PC-3 (cell line): ENCODE data around the gene APELA. TPM values are rescaled to one million over a fixed set of nuclear protein-coding genes. Genes with fewer than 3 reads are reported as not detected.

Experiments
- ATAC-seq: fragments of 200-7000 bp; cut with Tn5 transposase; 2 replicates; pipeline ENCODE4 v1.9.1; 2020; ENCODE audit warnings: mild to moderate bottlenecking, moderate library complexity
- Bru-seq: library from RNA; stranded (reverse); fragments of 400-500 nt; gene quantifications from one replicate; lab custom pipeline; 2021; lab: Mats Ljungman, UMichigan
- BruChase-seq, 2 experiments: library from RNA; stranded (reverse); fragments of 400-500 nt; gene quantifications; one replicate each; lab custom pipeline; 2021; lab: Mats Ljungman, UMichigan
- BruUV-seq: library from RNA; stranded (reverse); fragments of 400-500 nt; replicated peaks from 2 replicates; lab custom pipeline; 2021; lab: Mats Ljungman, UMichigan
- CTCF ChIA-PET: fragments of 300-600 bp; sonication (Branson Sonifier 250); formaldehyde crosslinking; loops from one replicate; lab custom pipeline; 2022; ENCODE audit warnings: antibody characterized with exemption; lab: Charles Lee
- POLR2A ChIA-PET: fragments of 300-600 bp; sonication (Branson Sonifier 250); formaldehyde crosslinking; loops from one replicate; lab custom pipeline; 2022; ENCODE audit warnings: antibody characterized with exemption; ENCODE audit not compliant: unreplicated experiment; lab: Charles Lee
- DNase-seq: peaks from one replicate; pipeline ENCODE4 v3.0.0-alpha.2; 2015
- H2AFZ ChIP-seq: fragments of 300-600 bp; sonication (generic); 2 replicates; pipeline ENCODE4 v1.6.0; 2016; ENCODE audit warnings: antibody characterized with exemption, low read length
- H3F3A ChIP-seq: fragments of 300-600 bp; sonication (generic); one replicate; pipeline ENCODE4 v1.6.0; 2017; ENCODE audit warnings: antibody characterized with exemption, low read length, control low read depth, mild to moderate bottlenecking; ENCODE audit not compliant: unreplicated experiment
- H3K27ac ChIP-seq: fragments of 300-600 bp; sonication (generic); 2 replicates; pipeline ENCODE4 v1.5.1; 2016; ENCODE audit warnings: mild to moderate bottlenecking, low read length
- H3K27me3 ChIP-seq: fragments of 300-600 bp; sonication (generic); 2 replicates; pipeline ENCODE4 v1.6.1; 2016; ENCODE audit warnings: low read length, mixed read lengths
- H3K36me3 ChIP-seq: fragments of 300-600 bp; sonication (generic); 2 replicates; pipeline ENCODE4 v1.6.1; 2016; ENCODE audit warnings: low read depth, mixed run types, low read length, mixed read lengths
- H3K4me1 ChIP-seq: fragments of 300-600 bp; sonication (generic); 2 replicates; pipeline ENCODE4 v1.5.1; 2016; ENCODE audit warnings: low read length; ENCODE audit not compliant: insufficient read depth
- H3K4me2 ChIP-seq: fragments of 300-600 bp; sonication (generic); 2 replicates; pipeline ENCODE4 v1.6.0; 2016; ENCODE audit warnings: low read length
- H3K4me3 ChIP-seq: fragments of 300-600 bp; sonication (generic); 2 replicates; pipeline ENCODE4 v1.5.1; 2016; ENCODE audit warnings: mild to moderate bottlenecking, low read length, mixed read lengths
- H3K79me2 ChIP-seq: fragments of 300-600 bp; sonication (generic); 2 replicates; pipeline ENCODE4 v1.6.1; 2017; ENCODE audit warnings: low read length, mixed read lengths
- H3K9ac ChIP-seq: fragments of 300-600 bp; sonication (generic); 2 replicates; pipeline ENCODE4 v1.6.0; 2016; ENCODE audit warnings: mild to moderate bottlenecking, low read length
- H3K9me2 ChIP-seq: fragments of 300-600 bp; sonication (generic); replicated peaks from 2 replicates; pipeline ENCODE4 v1.6.1; 2016; ENCODE audit warnings: mixed run types, low read length, mixed read lengths
- H3K9me3 ChIP-seq: fragments of 300-600 bp; sonication (generic); 2 replicates; pipeline ENCODE4 v1.6.1; 2016; ENCODE audit warnings: low read length, mixed read lengths
- H4K20me1 ChIP-seq: fragments of 300-600 bp; sonication (generic); 2 replicates; pipeline ENCODE4 v1.6.1; 2016; ENCODE audit warnings: low read length, mixed read lengths
- EZH2 ChIP-seq: fragments of 300-600 bp; sonication (generic); IDR thresholded peaks from one replicate; pipeline ENCODE4 v1.6.1; 2017; ENCODE audit warnings: antibody characterized with exemption, mild to moderate bottlenecking, low read length; ENCODE audit not compliant: unreplicated experiment
- EZH2phosphoT487 ChIP-seq: fragments of 300-600 bp; sonication (generic); IDR thresholded peaks from 2 replicates; pipeline ENCODE4 v1.6.1; 2018; ENCODE audit warnings: mild to moderate bottlenecking, antibody characterized with exemption, low read length, borderline replicate concordance
- intact Hi-C: fragments of 100-400 bp; cut with micrococcal nuclease; formaldehyde crosslinking; loops from 2 replicates; pipeline ENCODE4 v1.9.0; 2023
- long read RNA-seq: library from polyadenylated mRNA; unstranded; transcript quantifications from one replicate; pipeline ENCODE4 v2.0.0, GENCODE V29; 2021; ENCODE audit not compliant: unreplicated experiment
- total RNA-seq: library from RNA; depleted of rRNA; stranded (reverse); fragments of >200 nt; gene quantifications from 2 replicates; pipeline ENCODE4 v1.2.3, GENCODE V29; 2014; rRNA removed
- TF ChIP-seq, protein P1 (sequence below): fragments of 300-600 bp; sonication (generic); conservative IDR thresholded peaks from 2 replicates; pipeline ENCODE4 v1.5.1; 2017; ENCODE audit warnings: antibody characterized with exemption, low read depth, mild to moderate bottlenecking, low read length

Gene APELA, protein sequence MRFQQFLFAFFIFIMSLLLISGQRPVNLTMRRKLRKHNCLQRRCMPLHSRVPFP
- total RNA-seq: not detected in 2 replicates
- Bru-seq, nascent RNA: not detected
- not detected for BruChase-seq, experiment 1, labeled RNA remaining after a 6-hour chase
- BruChase-seq, experiment 2, labeled RNA remaining after a 2-hour chase: not detected
- long read RNA-seq: 0 reads

DNA sequence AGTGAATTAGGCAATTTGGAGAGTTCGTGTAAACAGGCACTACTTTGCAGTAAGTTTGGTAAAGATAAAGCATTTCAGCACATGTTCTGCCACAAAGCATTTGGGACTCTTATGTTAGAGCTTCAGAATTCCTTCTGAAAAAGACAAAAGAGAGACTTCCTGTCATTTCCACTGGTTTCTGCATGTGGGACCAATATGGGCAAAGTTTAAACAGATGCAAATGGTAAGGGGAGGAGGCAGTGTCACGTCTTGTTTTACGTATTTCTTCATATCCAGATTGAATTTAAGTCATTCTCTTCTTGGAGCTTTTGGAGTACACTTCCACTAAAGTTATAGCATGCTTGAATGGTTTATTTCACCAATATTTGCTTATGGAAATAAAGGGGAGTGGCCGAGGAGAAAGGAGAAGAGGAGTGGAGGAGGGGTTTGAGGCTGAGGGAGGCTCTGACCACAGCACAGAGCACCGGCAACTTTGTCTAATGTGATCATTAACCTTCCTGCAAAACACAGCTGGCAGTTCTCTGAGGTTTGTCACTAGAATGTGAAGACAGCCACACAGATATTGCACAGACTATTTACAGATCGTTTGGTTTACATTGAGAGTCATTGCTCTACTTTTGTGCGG lies at the start of gene APELA:
Gene APELA (plus strand): TSS at position 479 of the 625 bp plus-strand sequence. CDS start 154 bp downstream, outside the sequence.
- TF ChIP-seq, protein P1, sequence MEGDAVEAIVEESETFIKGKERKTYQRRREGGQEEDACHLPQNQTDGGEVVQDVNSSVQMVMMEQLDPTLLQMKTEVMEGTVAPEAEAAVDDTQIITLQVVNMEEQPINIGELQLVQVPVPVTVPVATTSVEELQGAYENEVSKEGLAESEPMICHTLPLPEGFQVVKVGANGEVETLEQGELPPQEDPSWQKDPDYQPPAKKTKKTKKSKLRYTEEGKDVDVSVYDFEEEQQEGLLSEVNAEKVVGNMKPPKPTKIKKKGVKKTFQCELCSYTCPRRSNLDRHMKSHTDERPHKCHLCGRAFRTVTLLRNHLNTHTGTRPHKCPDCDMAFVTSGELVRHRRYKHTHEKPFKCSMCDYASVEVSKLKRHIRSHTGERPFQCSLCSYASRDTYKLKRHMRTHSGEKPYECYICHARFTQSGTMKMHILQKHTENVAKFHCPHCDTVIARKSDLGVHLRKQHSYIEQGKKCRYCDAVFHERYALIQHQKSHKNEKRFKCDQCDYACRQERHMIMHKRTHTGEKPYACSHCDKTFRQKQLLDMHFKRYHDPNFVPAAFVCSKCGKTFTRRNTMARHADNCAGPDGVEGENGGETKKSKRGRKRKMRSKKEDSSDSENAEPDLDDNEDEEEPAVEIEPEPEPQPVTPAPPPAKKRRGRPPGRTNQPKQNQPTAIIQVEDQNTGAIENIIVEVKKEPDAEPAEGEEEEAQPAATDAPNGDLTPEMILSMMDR: no peak
- TF ChIP-seq EZH2phosphoT487 (no peak), EZH2 (no peak)
- H4K20me1 ChIP-seq: no peaks in the 10 kb centered on the region
- H3K79me2 ChIP-seq: no peaks in the 10 kb centered on the region
- no peaks in the 10 kb centered on the region for H3F3A ChIP-seq
- H2AFZ ChIP-seq: no peak within 1 kb of the TSS
- no peaks in the 10 kb centered on the region for H3K36me3 ChIP-seq
- H3K4me1 ChIP-seq: no peaks in the 10 kb centered on the region
- CTCF ChIA-PET: no interaction called here
- H3K4me3 ChIP-seq: no peak within 1 kb of the TSS
- POLR2A ChIA-PET: no interaction called here
- no peaks in the 10 kb centered on the region for H3K9me3 ChIP-seq
- BruUV-seq: no TSS peak
- H3K27me3 ChIP-seq: no peaks in the 10 kb centered on the region; the same call in 1 of the 2 replicates
- intact Hi-C loops: no loop called here
- no peak for ATAC-seq
- no peak within 1 kb of the TSS for H3K9ac ChIP-seq
- no peak within 1 kb of the TSS for H3K4me2 ChIP-seq
- H3K27ac ChIP-seq: no peak within 1 kb of the TSS
- H3K9me2 ChIP-seq: no peaks in the 10 kb centered on the region
- peak; percentile 6 for DNase-seq

DNA sequence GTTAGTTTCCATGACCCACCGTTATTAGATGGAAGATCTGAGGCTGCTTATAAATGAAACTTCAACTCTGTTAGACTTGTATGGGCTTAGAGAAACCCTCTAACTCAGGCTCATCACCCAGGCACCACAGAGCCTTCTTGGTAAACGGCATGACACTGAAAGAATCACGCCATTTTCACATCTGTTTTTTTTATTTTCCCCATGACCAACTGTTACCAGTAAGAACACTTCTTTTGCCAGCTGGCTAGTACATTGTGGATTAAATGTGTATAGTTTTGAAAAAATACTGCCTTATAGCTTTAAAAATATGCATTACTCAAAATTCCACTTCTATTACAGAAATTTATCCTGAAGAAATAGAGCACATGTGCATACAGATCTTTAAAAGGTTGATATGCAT lies 48.0 kb upstream of the APELA start:
- ATAC-seq (no peak), DNase-seq (no peak)
- H3K9me3 ChIP-seq: no peaks in the 10 kb centered on the region
- no TSS peak for BruUV-seq
- H3K27ac ChIP-seq: no peak overlapping the region
- H3K9me2 ChIP-seq: no peaks in the 10 kb centered on the region
- TF ChIP-seq, protein P1: no peak
- TF ChIP-seq EZH2: no peak
- TF ChIP-seq EZH2phosphoT487: no peak
- intact Hi-C loops: no loop called here
- no peaks in the 10 kb centered on the region for H3K79me2 ChIP-seq
- H3K9ac ChIP-seq: no peak overlapping the region
- no peak overlapping the region for H2AFZ ChIP-seq
- POLR2A ChIA-PET: no interaction called here
- H3K36me3 ChIP-seq: no peaks in the 10 kb centered on the region
- CTCF ChIA-PET: no interaction called here
- H3K4me2 ChIP-seq: no peak overlapping the region
- 0 out of 2 replicates have a peak, but pooled peaks cover 2% of the 10 kb centered on the region for H3K27me3 ChIP-seq
- H3K4me1 ChIP-seq: no peaks in the 10 kb centered on the region
- H3K4me3 ChIP-seq: no peak overlapping the region
- no peaks in the 10 kb centered on the region for H4K20me1 ChIP-seq
- H3F3A ChIP-seq: no peaks in the 10 kb centered on the region

DNA sequence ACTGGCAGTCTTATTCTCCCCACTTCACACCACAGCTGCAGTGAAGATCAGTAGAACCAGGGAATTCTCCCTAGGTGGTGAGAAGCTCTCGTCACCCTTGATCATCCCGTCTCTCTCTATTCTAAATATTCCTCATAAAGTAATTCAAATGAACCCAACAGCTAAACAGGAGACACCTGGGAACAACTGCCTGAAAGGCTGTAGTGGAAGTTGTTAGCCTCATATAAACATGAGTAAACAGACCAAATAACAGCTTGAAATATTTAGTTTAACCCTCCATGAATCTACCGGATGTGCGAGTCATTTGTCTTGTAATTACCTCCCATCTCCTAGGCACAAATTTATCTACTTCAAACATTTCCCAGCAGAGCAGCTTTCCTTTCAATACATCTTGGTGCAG lies 30.4 kb upstream of the APELA start:
- Histone ChIP-seq H3K27me3 (no peaks in the 10 kb centered on the region), H3K79me2 (no peaks in the 10 kb centered on the region), H3K9ac (no peak overlapping the region), H3K9me2 (no peaks in the 10 kb centered on the region), H3K4me2 (no peak overlapping the region), H3K36me3 (no peaks in the 10 kb centered on the region), H3K4me1 (no peaks in the 10 kb centered on the region), H3K27ac (no peak overlapping the region), H3F3A (no peaks in the 10 kb centered on the region), H4K20me1 (no peaks in the 10 kb centered on the region), H2AFZ (no peak overlapping the region), H3K4me3 (no peak overlapping the region), H3K9me3 (no peaks in the 10 kb centered on the region)
- ChIA-PET POLR2A (no interaction called here), CTCF (no interaction called here)
- intact Hi-C loops: loop anchor here (1.0 kb wide), 1 partner anchor 67 kb away; no protein-coding TSS in a partner anchor
- ATAC-seq: no peak
- DNase-seq: no peak
- TF ChIP-seq EZH2 (no peak), EZH2phosphoT487 (no peak)
- TF ChIP-seq, protein P1: no peak
- no TSS peak for BruUV-seq
